Right hindlimb (tissue), 1 donor: Measurements from ENCODE around the gene DENND1C.

Source experiments
- DNase-seq: peaks from one replicate; pipeline ENCODE4 v3.0.0-alpha.2; 2018

The DENND1C gene

DNA sequence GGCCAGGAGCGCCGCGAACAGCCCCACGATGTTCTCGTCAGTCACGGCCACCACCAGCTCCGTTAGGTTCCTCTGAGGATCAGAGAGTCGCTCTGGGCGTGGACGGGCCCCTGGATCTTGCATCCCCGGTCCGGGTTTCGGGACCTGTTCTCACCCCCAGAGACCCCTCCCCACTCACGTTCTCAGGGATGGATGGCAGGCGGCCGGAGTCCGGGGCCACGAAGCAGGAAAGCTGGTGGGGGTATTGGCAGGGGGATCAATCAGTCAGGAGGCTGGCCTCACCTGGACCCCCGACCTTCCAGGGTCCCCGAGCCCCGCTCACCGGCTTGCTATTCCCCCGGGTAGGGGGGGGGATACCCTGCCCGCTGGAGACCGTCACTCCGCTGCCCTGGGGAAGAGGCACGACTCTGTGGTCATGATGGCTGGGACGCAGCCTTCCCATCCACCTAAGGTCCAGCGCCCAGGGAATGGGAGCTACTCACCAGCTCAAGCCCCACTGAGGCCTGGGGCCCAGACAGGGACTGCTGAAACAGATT, 4.6 kb downstream of the DENND1C start:
- no peak for DNase-seq

DNA sequence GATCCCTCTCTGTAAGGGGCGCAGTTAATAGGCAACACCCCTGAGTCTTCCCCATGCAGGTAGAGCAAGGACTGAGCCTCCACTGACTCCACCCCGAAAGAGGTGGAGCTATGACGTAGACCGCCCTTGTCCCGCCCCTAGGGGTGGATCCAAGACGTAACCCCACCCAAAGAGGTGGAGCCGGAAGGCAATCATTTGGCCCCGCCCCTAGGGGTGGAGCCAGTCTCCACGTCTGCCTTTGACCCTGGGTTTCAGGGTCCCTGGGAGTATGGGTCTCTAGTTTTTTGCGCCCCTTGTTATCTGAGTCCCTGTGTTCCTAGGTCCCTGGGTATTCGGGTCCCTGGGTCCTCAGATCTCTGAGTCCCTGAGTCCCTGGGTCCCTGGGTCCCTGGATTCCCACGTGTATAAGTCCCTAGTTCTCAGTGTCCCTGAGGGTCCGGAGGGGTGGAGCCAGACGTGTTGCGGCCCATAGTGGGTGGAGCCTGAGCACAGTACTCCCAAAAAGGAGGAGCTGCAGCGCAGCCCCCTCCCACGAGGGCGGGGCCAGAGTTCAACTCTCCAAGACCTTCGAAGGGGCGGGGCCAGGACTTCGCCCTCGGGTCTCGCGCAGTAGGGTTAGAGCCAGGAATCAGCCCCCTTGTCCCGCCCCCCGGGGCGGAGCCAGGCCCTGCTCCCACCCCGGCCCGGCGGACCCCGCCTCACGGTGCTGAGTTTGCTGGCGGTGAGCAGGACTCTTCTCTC, 5.3 kb downstream of the DENND1C start:
- peak; percentile 56 for DNase-seq

DNA sequence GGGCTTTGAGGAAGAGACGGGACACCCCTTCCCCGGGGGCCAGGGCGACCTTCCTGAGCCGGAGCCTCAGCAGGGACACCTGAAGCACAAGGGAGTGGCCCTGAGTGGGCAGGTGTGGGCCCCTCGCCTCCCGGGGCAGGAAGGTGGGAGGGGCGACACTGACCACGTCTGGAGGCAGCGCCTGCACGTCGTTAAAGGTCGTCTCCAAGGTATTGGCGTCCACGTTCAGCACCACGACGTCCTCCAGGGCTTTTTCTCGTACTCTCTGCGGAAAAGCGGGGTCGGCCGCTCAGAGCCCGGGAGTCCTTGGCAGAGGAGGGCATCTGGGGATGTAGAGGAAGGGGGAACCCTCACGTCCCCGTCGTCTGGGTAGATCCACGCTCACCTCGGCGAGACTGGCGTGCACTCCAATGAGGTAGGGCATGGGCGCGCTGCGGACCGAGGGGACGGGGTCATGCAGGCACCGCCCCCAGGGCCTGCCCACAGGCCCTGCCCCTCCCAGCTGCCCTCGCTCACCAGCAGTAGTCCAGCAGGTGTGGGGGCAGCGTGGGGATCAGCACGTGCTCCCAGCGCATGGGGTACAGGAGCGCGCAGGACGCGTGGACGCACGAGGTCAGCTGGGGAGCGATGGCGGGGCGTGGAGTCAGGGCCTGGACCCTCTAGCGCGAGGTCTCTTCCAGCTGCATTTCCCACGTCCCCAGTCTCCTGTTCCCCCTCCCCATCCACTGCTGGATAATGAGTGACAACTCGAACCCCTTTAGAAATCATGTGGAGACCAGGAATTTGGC, 6.1 kb downstream of the DENND1C start:
- DNase-seq, result no peak

DNA sequence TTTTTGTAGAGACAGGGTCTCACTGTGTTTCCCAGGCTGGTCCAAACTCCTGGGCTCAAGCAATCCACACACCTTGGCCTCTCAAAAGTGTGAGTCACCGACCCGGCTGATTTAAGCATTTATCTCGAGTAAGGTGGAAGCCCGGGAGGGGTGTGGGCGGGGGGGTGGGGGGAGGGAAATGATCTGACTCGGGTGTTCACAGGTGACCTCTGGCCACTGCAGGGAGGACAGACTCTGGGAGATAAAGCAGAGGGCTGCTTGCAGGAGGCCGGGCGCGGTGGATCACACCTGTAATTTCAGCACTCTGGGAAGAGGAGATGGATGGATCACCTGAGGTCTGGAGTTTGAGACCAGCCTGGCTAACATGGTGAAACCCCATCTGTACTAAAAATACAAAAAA, 7.9 kb downstream of the DENND1C start:
- DNase-seq, result no peak

DNA sequence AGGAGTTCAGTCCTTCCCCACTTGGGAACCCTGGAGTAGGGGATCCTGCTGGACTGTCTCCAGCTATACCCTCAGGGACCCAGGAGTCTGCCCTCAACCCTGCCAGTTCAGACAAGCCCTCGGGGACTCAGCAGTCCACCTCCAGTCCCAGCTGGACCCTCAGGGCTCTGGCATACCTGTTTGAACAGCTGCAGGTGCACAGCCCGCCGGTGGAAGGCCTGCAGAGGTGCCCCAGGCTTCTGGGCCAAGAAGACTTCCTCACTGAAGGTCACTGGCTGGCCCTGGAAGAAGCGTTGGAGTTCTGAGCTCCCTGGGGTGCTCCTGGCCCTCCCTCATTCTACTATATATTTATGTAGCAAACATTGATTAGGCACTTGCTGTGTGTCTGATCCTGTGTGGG, 8.9 kb downstream of the DENND1C start:
- no peak for DNase-seq

DNA sequence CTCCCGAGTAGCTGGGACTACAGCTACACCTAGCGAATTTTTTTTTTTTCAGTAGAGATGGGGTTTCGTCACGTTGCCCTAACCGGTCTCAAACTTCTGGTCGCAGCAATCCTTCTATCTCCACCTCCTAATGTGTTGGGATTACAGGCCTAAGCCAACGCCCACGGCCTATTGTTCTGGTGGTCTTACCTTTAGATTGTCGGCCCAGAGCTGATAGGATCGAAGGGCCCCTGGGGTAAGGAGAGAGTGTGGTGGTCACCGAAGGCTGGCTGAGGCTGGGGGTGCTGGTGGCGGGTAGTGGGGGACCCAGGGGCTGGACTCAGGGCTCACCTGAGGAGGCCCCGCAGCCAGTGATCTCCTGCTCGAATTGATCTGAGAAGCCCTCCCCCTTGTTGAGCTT, 10.5 kb downstream of the DENND1C start:
- DNase-seq, result no peak

DNA sequence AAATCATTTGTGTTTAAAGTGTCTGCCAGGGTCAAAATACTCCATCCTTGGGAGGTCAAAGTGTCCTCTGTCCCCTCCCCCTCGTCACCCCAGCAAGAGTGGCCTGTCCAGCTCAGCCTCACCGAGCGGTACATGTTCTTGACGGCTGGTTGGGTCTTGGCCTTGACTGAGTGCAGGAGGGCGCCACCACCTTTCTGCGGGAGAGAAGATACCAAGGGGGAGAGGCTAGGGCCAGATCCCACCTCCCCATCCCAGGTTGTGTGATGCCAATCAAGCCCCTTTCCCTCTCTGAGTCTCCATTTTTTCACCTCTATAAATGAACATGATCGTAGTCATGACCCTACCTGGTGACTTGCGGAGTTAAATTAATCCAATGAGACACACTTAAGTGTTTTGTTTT, 11.4 kb downstream of the DENND1C start:
- no peak for DNase-seq

DNA sequence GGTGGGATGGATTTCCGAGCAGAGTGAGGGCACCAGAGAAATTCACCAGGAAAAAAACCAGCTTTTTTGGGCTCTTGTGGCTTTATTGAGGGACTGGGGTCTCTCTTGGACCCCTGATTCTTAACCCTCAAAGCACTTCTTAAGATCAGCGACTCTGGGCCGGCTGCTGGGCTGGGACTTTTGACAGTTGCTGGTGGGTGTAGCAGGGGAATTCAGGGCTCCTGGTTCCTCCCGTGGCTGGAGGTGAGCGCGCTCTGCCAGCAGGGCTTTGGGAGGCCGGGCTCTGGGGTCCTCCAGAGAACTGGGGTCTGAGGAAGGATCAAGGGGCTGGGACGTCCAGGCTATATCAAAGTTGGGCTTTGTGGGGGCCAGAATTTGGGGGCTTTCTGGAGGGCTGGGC, 14.2 kb downstream of the DENND1C start:
- DNase-seq, result no peak

DNA sequence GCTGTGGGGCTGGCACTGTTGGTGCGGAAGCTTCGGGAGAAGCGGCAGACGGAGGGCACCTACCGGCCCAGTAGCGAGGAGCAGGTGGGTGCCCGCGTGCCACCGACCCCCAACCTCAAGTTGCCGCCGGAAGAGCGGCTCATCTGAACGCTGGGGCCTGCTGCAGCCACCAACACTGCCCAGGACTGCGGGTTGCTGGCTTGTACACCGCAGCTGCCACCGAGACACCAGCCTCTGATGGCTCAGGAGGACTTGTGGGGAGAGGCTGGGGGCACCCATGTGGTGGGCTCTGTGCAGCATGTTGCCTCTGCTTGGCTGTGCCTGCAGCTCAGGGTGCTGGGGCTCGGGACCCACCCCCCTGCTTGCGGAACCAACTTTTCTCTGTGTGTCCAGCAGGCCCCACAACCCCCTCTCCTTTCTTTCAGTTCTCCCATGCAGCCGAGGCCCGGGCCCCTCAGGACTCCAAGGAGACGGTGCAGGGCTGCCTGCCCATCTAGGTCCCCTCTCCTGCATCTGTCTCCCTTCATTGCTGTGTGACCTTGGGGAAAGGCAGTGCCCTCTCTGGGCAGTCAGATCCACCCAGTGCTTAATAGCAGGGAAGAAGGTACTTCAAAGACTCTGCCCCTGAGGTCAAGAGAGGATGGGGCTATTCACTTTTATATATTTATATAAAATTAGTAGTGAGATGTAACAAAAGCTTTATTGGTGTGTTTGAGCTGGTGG, 14.9 kb downstream of the DENND1C start:
- DNase-seq, result no peak

DNA sequence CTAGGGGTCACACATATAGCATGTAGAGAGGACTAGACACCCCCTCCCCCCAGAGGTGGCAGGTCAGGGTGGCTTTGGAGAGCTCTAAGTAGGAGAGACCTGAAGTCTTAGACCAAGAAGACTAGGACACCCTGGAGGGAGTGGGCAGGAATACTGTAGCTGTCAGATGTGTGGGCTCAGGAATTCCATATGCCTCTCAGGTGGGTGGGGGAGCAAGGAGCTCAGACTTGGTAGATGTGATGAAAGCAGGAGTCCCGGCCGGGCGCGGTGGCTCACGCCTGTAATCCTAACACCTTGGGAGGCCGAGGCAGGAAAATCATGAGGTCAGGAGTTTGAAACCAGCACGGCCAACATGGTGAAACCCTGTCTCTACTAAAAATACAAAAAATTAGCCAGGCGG, 15.9 kb downstream of the DENND1C start:
- DNase-seq, result no peak

DNA sequence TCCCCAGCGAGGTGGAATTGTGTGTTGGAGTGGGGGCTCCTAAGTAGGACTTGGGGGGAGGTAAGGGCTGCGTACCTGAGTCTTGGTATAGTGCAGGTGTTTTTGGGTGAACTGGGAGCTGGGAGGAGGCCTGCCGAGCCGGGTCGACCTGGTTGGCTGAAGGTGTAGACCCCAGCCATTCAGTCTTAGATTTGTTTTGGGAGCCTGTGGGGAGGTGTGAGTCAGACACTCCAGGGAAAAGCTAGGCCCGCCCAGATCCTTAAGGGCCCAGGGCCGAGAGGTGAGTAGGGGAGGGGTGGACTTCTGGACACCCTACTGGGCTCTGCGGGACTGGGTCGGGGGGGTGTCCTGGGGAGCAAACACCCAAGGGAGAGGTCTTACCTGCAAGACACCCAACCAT, 16.6 kb downstream of the DENND1C start:
- DNase-seq, result no peak

DNA sequence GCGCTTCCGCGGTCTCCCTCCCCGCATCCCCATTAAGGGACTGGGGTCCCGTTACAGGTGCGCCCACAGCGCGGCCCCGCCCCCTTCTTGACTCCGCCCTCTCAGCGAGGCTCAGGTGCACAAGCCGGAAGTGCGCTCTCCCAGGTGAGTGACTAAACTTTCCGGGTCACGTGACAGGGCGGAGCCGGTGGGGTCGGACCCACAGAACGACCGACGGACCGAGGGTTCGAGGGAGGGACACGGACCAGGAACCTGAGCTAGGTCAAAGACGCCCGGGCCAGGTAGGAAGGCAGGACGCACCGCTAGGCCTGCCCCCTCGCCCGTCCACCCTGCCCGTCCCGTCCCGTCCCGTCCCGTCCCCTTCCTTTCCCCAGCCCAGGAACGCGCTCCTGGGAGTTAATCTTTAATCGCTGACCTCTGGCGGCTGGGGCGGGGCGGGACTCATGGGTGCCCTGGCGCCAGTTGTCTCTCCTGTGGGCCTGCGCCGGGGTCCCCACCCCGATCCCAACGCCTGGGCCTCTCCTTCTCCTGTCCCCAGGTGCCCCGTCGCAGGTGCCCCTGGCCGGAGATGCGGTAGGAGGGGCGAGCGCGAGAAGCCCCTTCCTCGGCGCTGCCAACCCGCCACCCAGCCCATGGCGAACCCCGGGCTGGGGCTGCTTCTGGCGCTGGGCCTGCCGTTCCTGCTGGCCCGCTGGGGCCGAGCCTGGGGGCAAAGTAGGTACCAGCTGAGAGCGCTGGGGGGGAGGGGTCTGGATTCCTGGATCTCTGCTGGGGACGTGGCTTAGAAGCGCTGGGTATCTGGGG, 17.3 kb downstream of the DENND1C start, which contains the start of gene CRB3:
Gene CRB3, plus strand, starts transcription at position 202 of the 804 bp plus-strand sequence. Its CDS starts 431 bp downstream, at position 633.
- no peak for DNase-seq

DNA sequence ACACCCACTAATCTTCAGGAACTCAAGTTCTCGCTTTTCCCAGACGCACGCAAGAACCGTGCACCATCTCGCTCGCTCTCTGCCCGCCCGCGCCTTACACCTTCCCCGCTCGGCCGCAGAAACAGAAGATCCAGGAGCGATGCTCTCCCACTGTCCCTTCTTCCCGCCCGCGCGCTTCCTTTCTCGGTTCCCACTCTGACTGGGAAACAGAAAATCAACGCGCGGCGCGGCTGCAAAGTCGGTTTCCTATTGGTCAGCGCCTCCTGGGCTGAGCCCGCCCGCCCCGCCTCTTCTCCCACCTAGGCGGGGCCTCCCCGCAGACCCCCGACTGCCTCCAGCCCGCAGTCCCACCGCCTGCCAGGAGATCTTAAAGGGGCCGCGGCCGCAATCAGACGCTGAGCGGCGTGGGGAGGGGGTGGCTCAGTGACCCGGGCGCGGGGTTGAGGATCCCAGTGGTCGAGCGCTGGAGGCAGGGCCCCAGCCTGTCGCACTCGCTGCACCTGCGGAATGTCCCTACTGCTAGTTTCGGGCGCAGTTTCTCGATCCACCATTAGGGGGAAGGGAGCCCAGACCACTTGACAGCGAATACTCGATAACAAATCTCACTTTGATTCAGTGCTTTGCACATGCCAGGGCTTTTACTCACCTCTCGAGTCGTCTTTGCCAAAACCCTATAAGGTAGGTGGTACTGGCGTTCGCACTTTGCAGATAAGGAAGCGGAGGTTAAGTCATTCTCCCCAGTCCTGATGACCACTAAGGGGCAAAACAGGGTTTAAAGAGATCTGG, 21.3 kb downstream of the DENND1C start:
- DNase-seq, result peak; percentile 98

DNA sequence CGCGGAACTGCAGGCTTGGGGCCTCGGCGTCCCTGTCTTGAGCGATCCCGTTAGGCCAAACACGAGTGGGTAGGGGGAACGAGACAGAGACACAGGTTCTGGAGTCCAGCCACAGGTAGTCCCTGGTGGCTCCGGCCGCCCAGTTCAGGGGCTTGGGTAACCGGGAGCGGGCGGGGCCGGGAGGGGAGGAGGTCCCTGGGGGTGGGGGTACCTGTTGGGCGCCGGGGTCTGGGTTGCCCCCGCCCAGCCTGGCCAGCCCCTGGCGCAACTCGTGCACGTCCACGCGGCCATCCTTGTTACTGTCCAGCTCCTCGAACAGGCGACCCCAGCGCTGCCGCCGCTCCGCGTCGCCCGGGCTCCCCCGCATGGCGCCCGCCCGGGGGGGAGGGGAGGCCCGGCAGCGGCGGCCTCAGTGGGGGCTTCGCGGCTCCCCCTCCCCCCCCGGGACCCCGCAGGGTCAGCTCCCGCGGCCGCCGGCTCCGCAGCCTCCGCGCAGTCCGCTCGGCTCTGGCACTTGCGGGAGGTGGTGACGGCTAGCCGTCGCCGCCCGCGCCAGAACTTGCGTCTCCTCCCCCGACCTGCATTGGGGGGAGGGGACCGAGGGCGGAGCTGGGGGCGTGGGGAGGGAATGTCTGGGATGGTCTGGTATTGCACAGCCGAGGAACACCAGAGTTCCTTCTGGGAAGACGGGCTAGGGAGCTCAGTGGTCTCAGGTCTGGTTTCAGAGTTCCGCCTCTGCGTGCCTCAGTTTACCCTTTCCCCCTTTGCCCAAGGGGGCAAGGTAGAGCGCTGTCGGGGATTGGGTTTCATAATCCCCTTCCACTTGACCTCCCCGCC, 22.1 kb downstream of the DENND1C start, which contains the start of gene SLC25A23:
Gene SLC25A23, minus strand, starts transcription at position 531 of the 837 bp plus-strand sequence. Its CDS starts 164 bp downstream, at position 367.
- peak; percentile 90 for DNase-seq

DNA sequence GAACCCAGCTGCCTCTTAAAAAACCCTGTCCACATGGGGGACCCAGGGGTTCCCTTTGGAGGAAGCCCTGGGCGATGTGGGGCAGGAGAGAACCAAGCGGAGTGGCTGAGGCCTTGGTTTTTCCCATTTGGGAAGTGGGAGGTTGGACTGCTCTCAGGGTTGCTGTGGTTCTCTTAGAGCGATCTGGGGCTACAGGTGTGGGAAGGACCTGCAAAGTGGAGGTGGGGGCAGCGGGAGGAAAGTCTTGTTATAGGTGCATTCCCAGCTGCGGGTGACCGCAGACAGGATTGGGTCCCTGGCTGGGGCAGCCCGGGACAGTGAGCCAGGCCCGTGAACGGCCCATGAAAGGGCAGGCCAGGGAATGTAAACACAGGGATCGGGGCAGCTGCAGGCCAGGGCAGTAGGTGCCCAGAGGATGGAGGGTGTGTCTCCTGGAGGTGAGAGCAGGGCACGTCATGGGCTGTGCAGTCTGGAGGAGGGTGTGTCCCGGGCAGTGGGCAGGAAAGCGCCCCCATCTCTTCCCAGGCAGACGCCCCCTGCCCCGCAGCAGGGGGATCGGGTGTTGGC, 22.8 kb downstream of the DENND1C start:
- no peak for DNase-seq

DNA sequence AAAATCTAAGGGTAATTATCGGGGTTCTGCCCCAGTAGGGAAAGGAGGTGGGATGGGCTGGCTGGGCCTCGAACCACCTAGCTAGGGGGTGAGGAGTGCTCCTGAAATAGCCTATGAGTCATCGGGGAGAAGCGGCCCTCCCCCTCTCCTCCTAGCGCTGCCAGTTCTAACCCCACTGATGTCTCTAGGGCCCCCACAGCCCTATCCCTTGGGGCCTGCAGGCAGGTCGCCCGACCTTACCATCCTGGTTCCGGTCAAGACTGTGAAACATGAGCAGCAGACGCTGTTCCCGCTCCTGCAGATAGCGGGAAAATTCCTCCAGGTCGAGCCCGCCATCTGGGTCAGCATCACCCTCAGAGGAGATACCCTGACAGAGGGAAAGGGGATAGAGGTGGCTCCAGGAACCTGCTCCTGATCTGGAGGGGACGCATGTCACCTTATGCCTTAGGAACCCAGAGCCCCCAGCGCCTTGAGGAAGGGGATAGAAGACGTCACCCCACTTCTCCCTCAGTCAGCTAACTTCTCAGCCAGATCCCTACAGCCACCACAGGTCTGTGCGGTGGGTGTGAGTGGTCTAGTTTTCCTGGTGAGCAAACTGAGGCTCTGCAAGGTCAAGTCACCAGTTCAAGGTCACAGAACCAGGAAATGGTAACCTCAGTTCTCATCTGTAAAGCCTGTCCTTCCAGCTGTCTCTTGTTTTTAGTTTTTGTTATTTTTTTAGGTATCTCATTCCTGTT, 23.5 kb downstream of the DENND1C start:
- no peak for DNase-seq

DNA sequence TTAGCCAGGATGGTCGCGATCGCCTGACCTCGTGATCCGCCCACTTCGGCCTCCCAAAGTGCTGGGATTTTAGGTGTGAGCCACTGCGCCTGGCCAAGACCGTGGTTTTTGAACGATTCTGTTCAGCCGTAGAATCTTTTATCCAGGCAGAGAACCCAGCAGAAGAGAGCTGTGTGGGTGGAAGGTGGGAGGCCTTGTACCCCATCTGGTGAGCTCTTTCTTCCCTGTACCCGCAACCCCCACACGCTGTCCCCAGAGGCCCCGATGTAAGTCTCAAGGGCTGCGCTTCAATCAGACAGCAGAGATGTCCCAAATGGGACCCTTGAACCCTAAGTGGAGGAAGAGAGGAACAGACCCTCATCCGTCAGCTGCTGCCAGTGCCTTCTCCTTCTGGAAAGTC, 25.7 kb downstream of the DENND1C start:
- DNase-seq, result no peak

DNA sequence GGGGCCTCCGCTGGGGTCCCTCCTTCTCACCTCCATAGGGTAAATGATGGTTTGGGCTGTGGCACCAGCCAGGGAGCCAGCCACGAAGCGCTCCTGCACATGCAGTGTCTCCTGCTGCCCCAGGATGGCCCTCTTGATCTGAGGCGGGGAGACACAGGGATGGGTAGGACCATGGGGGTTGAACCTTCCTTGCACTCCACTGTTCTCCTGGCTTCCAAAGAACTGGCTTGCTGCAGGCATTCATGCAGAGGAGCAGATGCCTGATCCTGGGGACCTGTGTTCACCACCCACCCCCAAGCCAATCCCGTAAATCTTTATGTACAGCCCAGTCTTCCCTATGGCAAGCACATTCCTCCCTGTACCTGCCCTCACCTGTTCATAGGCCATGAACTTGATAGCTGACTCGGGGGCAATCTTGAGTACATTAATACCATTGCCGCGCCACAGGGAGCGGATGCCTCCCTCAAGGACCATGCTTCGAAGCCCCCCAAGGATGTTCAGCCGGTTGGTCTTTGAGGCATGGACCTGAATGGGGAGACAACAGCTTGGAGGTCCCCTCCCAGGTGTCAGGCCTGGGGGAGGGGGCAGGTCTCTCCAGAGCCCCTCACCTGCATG, 27.5 kb downstream of the DENND1C start:
- DNase-seq, result no peak

DNA sequence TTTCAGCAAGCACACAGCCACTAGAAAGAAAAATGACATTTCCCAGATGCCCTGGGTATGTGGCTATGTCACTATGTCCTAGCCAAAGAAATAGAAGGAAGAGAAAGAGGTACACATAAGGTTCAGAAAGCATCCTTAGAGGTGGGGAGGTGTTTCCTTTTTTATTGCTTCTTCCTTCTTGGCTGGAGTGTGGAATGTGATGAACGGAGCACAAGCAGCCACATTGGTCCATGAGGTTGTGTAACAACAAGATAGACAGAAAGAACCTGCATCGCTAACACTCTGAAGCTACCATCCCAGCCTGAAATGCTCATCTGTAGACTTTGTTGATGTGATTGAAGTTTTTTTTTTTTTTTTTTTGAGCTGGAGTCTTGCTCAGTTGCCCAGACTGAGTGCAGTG, 28.7 kb downstream of the DENND1C start:
- no peak for DNase-seq
